COLO668 (cell line): ENCODE results near the gene TRAF7.
"Not testable (repeated sequence)": the region's sequence is repeated elsewhere in the genome, so short reads cannot be mapped to it uniquely, and the experiment has no call there.

Source experiments
- DNase-seq: peaks from one replicate; lab custom pipeline; 2025; ENCODE audit not compliant: unreplicated experiment; lab: John Stamatoyannopoulos, UW

Gene TRAF7

DNA sequence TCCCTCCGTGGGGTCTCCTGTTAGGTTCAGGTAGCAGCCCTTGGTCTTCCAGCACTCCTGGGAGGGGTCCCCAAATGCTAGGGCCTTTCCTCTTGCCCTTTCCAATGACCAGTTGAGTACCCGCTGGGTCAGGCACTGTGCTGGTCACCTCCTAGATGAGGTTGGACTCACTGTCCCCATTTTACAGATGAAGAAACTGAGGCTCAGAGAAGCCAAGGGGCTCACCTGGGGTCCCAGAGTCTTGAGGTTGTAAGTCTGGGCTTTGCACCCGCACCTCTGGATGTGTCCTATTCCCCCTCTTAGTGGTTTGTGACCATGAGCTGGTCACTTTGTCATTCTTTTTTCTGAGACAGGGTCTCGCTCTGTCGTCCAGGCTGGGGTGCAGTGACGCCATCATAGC lies 42.2 kb downstream of the TRAF7 start:
- no peak for DNase-seq

DNA sequence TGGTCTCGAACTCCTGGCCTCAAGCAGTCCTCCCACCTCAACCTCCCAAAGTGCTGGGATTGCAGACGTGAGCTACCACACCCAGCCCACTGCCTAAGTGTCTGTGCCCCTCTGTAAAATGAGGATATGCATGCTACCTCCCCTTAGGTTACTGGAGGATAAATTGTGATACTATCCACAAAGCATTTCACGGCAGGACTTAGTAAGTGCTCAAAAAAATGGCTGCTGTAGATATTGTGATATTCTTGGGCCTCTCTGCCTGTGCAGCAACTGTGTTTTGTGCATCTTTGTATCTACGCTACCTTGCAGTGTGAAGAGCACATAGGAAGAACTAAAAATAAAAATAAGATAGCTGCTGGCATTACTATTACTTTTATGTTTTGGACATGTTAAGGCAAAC lies 42.7 kb downstream of the TRAF7 start:
- DNase-seq = no peak

GRCh38 chr16:2199095-2199494 lies 43.5 kb downstream of the TRAF7 start:
- DNase-seq = no peak

DNA sequence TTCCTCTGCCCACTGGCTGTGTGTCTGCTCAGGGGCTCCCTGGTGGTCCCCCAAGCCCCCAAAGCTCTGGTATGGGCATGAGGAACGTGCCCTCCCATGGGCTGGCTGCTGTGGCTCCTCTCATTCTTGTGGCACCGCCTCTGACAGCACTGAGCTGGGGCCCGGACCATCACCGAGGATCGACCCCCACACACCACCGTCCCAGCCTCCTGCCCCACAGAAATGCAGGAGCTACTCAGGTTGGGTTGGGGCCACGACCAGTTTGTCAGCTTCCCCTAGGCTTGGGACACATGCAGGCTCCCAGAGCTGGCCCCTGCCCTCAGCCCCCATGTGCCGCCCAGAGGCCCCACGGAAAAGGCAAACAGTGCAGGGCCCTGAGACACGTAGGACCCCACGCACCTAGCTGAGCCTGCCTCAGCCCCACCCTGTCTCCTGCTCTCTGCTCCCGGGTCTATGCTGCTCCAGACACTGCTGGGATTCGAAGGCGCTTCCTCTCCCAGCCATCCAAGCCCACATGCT lies 44.1 kb downstream of the TRAF7 start:
- no peak for DNase-seq

- no peak for DNase-seq
Observed at GRCh38 chr16:2200313-2200712, 44.7 kb downstream of the TRAF7 start.

- DNase-seq = not testable (repeated sequence)
Observed at GRCh38 chr16:2203119-2203688, 47.6 kb downstream of the TRAF7 start.

GRCh38 chr16:2204416-2205103 lies 49.0 kb downstream of the TRAF7 start:
- no peak for DNase-seq

DNA sequence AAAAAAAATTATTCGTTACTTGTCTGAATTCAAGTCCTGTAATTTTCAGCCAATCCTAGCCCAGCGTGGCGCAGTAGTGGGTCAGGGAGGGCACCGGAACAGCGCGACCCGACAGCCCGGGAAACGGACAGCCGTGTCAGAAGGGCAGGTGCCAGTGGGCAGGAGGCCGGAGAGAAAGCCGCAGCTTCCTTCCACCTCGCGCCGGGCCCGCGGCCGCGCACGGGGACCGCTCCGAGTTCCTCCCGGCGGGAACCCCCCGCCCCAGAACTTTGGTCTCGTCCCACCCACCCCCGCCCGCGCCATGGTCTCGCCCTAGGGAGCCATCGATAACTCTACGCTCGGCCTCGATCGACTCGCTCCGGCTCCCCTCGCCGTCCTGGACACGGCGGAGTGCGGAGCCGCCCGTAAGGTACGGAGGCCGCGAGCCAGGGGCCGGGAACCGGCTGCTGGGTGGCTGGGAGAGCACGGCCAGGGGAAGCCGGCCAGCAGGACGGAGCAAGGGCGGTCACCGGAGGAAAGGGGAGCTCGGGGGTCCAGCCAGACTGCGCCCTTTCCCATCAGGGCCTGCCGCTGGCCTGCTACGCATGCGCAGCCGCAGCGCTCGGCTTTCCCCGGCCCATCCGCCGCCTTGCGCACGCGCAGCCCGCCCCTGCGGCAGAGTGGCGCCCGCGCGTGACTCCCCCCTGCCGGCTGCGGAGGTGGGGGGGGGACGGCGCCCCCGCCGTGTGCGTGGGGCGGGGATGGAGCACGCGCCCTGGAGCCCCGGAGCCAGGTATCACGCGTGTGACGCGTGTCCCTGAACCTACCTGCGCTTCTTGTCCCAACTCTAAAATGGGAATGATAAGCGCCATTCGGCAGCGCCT lies 49.8 kb downstream of the TRAF7 start, which contains the start of gene MLST8:
Gene MLST8, plus strand, starts transcription at position 351 of the 863 bp plus-strand sequence. CDS start 632 bp downstream, outside the sequence.
- peak; percentile 91 for DNase-seq

DNA sequence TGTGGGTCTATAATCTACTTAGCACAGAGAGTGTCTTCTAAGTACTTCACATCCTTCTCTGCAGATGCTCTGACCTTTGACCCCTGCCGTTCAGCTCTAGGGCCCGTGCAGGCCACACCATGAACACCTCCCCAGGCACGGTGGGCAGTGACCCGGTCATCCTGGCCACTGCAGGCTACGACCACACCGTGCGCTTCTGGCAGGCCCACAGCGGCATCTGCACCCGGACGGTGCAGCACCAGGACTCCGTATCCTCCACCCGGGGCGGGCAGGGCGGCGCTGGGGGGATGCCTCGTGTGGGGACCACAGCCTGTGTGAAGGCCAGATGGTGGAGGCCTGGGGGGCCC lies 50.4 kb downstream of the TRAF7 start:
- DNase-seq = peak; percentile 53

DNA sequence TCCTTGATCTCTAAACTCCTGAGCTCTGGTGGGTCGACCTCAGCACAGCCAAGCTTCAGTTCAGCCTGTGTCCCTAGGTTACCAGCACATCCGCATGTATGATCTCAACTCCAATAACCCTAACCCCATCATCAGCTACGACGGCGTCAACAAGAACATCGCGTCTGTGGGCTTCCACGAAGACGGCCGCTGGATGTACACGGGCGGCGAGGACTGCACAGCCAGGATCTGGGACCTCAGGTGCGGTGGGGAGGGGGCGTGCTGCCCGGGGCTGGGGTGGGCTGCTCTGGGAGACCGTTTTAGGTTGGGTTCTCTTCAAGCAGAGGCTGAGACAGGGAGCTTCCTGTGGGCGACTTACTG lies 50.8 kb downstream of the TRAF7 start:
- DNase-seq = no peak

DNA sequence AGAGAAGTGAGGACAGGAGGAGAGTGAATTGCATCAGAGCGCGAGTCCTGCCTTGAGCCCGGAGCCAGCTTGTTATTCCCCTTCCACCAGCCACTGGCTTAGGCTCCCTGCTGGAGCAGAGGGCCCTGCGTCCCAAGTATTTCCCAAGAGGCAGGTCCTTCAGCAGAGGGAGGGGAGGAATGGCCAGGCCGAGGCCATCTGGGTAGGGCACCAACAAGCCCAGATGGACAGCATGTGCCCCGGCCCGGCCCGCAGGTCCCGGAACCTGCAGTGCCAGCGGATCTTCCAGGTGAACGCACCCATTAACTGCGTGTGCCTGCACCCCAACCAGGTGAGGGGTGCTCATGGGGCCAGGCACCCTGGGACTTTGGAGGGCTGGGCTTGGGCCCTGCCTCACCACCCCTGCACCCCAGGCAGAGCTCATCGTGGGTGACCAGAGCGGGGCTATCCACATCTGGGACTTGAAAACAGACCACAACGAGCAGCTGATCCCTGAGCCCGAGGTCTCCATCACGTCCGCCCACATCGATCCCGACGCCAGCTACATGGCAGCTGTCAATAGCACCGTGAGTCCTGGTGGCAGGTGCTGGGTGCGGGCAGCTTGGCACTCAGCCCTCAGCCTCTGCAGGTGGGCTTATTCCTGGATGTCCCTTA lies 51.3 kb downstream of the TRAF7 start:
- DNase-seq = no peak

- no peak for DNase-seq
Observed at GRCh38 chr16:2207872-2208271, 52.3 kb downstream of the TRAF7 start.

GRCh38 chr16:2208308-2208707 lies 52.7 kb downstream of the TRAF7 start:
- DNase-seq = no peak

DNA sequence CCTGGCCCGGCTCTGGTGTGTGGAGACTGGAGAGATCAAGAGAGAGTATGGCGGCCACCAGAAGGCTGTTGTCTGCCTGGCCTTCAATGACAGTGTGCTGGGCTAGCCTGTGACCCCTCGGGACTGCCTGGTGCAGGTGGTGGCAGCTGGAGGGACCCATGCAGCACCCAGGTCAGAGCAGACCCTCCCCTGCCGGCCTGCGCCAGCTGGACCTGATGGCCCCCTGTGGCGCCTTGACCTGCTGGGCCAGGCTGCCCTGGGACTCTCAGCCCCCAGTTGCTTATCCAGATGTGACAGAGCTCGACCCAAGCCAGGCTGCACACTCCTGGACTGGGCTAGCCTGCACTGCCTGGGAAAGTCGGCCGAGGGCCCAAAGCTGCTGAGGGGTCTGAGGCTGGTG lies 53.2 kb downstream of the TRAF7 start:
- no peak for DNase-seq

DNA sequence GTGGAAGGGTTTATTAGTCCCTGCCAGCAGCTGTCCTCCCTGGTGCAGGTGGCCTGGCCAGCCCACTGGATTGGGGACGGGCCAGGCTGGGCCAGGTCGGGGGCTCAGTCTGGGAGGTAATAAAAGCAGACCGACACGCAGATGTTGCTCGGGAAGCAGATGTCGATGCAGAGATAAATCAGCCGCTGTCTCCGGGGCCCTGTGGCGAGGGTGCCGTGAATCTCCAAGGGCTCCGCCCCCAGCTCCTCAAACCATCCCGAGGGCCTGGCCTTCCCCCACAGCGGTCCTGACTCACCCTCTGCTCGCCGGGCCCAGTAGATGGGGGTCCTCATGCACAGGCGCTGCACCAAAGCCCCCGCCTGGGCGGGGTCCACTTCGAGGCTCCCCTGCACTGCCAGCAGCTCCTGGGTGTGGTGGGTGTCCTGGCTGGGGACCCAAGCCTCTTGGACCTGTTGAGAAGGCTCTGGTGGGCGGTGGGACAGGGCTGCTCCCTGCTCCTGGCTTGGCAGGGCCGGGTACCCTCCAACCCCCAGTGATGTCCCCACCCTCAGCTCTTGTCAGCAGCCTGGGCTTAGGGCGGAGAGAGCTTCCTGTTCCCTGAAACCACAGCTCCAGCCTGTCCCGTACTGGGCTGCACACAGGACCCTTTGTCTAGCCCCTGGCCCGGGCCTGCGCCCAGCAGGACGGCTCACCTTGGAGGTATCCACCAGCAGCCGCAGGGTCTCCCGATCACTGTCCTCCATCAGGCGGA lies 53.9 kb downstream of the TRAF7 start:
- DNase-seq = peak; percentile 16

- no peak for DNase-seq
Observed at GRCh38 chr16:2210009-2210332, 54.4 kb downstream of the TRAF7 start.

- DNase-seq = no peak
Observed at GRCh38 chr16:2210386-2211365, 55.1 kb downstream of the TRAF7 start, which contains the start of gene BRICD5. BRICD5 (minus strand) TSS chr16:2210863; CDS start chr16:2210833, 30 bp downstream.

GRCh38 chr16:2211923-2212347 lies 56.4 kb downstream of the TRAF7 start:
- no peak for DNase-seq
